SJSA1 (cell line): ENCODE results near the gene MSH4. TPM values are rescaled to one million over a fixed set of nuclear protein-coding genes. Genes with fewer than 3 reads are reported as not detected.
"Not testable (repeated sequence)": the region's sequence is repeated elsewhere in the genome, so short reads cannot be mapped to it uniquely, and the experiment has no call there.

Experiments used
- DNase-seq, 2 experiments: peaks; one replicate each; pipeline ENCODE4 v3.0.0-alpha.2; 2015 to 2020; ENCODE audit warnings: low spot score in 2 of 2, low read depth in 1 of 2
- H3K27ac ChIP-seq: fragments of 250-450 bp; sonication (Bioruptor Pico); 2 replicates; pipeline ENCODE4 v1.5.1; 2020; ENCODE audit warnings: mild to moderate bottlenecking, moderate library complexity
- H3K27me3 ChIP-seq: fragments of 250-450 bp; sonication (Bioruptor Pico); replicated peaks from 2 replicates; pipeline ENCODE4 v1.5.1; 2020; ENCODE audit warnings: mild to moderate bottlenecking, moderate library complexity
- H3K36me3 ChIP-seq: fragments of 250-450 bp; sonication (Bioruptor Pico); 2 replicates; pipeline ENCODE4 v1.5.1; 2020; ENCODE audit warnings: mild to moderate bottlenecking
- H3K4me1 ChIP-seq: fragments of 250-450 bp; sonication (Bioruptor Pico); replicated peaks from 2 replicates; pipeline ENCODE4 v1.6.1; 2021; ENCODE audit warnings: mild to moderate bottlenecking
- H3K4me3 ChIP-seq: fragments of 250-450 bp; sonication (Bioruptor Pico); 2 replicates; pipeline ENCODE4 v1.5.1; 2020; ENCODE audit warnings: mild to moderate bottlenecking
- H3K9me3 ChIP-seq: fragments of 250-450 bp; sonication (Bioruptor Pico); replicated peaks from 2 replicates; pipeline ENCODE4 v1.5.1; 2020; ENCODE audit warnings: mild to moderate bottlenecking
- total RNA-seq: library from RNA; depleted of rRNA; stranded (reverse); fragments of >200 nt; shearing (Covaris generic); gene quantifications from 2 replicates; pipeline ENCODE4 v1.2.3, GENCODE V29; 2014

Gene MSH4
- total RNA-seq, 1 experiment from 2014 or later, result 0.13 TPM

GRCh38 chr1:75811211-75811981 is 14.7 kb downstream of the MSH4 start:
- H3K9me3 ChIP-seq, result no peaks in the 10 kb centered on the region
- DNase-seq, result no peak
- H3K4me3 ChIP-seq, result no peak overlapping the region
- H3K36me3 ChIP-seq, result no peaks in the 10 kb centered on the region
- no peak overlapping the region for H3K27ac ChIP-seq
- no peaks in the 10 kb centered on the region for H3K27me3 ChIP-seq
- no peaks in the 10 kb centered on the region for H3K4me1 ChIP-seq

DNA sequence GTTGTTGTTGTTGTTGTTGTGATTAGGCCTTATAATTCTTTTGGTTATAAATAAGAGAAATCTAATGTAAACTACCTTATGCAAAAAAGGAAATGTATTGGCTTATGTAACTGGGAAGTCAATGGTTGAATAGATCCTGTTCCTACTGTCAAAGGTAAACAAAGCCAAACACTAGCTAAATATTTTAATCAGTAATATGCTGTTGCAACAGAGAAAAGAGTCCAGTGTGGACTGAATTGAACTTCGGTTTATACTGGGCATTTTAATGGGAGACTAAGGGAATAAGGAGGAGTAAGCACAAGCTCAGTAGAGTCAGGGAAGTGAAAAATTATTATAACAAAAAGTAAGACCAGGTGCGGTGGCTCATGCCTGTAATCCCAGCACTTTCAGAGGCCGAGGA is 15.4 kb downstream of the MSH4 start:
- no peaks in the 10 kb centered on the region for H3K9me3 ChIP-seq
- H3K36me3 ChIP-seq, result no peaks in the 10 kb centered on the region
- no peaks in the 10 kb centered on the region for H3K27me3 ChIP-seq
- no peak overlapping the region for H3K4me3 ChIP-seq
- H3K4me1 ChIP-seq, result no peaks in the 10 kb centered on the region
- H3K27ac ChIP-seq, result no peak overlapping the region
- DNase-seq, result no peak

DNA sequence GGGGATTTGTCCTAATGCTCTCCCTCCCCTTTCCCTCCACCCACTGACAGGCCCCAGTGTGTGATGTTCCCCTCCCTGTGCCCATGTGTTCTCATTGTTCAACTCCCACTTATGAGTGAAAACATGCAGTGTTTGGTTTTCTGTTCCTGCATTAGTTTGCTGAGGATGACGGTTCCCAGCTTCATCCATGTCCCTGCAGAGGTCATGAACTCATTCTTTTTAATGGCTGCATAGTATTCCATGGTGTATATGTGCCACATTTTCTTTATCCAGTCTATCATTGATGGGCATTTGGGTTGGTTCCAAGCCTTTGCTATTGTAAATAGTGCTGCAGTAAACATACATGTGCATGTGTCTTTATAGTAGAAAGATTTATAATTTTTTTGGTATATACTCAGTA is 26.9 kb downstream of the MSH4 start:
- not testable (repeated sequence) for H3K36me3 ChIP-seq, H3K4me1 ChIP-seq, DNase-seq, H3K4me3 ChIP-seq, H3K9me3 ChIP-seq, H3K27me3 ChIP-seq, H3K27ac ChIP-seq

DNA sequence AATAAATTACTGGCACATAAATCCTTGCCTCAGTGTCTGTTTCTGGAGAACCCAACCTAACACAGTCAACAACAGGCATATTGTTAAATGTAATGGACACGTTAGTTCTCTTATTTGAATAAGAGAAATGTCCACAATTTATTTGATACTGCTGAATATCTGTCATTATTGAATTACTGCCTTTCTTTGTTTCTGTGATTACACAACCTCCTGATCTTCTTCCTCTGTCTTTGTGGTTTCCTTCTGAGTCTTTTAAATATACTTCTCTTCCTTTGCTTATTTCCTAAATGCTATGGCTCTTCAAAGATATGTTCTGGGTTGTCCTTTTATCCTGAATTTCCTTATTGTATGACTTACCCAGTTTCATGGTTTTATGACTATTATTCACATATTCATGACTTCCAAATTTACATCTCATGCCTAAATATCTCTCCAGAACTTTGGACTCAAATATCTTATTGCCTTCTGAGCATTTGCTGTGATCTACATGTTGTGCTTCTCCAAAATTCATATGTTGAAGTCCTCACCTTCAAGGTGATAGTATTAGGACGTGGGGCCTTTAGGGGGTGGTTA is 39.9 kb downstream of the MSH4 start:
- Histone ChIP-seq H3K4me3 (no peak overlapping the region), H3K4me1 (no peaks in the 10 kb centered on the region), H3K27me3 (no peaks in the 10 kb centered on the region), H3K27ac (no peak overlapping the region), H3K36me3 (no peaks in the 10 kb centered on the region), H3K9me3 (no peaks in the 10 kb centered on the region)
- no peak for DNase-seq

GRCh38 chr1:75838079-75838478 is 41.4 kb downstream of the MSH4 start:
- H3K4me3 ChIP-seq, result no peak overlapping the region
- DNase-seq, result no peak
- H3K27ac ChIP-seq, result no peak overlapping the region
- H3K4me1 ChIP-seq, result no peaks in the 10 kb centered on the region
- H3K36me3 ChIP-seq, result no peaks in the 10 kb centered on the region
- H3K27me3 ChIP-seq, result no peaks in the 10 kb centered on the region
- no peaks in the 10 kb centered on the region for H3K9me3 ChIP-seq

DNA sequence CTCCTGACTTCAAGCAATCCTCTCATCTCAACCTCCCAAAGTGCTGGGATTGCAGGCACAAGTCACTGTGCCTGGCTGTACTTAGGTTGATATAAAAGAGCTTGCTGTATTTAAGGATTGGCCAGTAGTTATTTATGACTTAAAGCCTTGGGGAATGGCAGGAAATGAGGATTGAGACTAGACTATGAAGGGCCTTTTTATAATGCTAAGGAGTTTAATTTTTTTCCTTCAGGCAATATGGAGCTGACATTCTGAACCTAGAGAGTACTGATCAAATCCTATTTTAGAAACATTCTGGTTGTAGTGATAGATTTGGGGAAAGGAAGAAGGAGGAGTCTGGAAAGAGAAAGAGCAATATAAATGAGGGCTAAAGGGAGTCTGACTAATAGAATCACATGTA is 44.7 kb downstream of the MSH4 start:
- Histone ChIP-seq H3K27ac (no peak overlapping the region), H3K4me3 (no peak overlapping the region), H3K27me3 (no peaks in the 10 kb centered on the region), H3K36me3 (no peaks in the 10 kb centered on the region), H3K4me1 (no peaks in the 10 kb centered on the region), H3K9me3 (no peaks in the 10 kb centered on the region)
- DNase-seq, result no peak

GRCh38 chr1:75845576-75845975 is 48.9 kb downstream of the MSH4 start:
- Histone ChIP-seq H3K4me1 (no peaks in the 10 kb centered on the region), H3K4me3 (no peak overlapping the region), H3K27me3 (no peaks in the 10 kb centered on the region), H3K27ac (no peak overlapping the region), H3K36me3 (no peaks in the 10 kb centered on the region), H3K9me3 (no peaks in the 10 kb centered on the region)
- no peak for DNase-seq

- peak in 1 of 2 experiments; percentile 13 for DNase-seq
- Histone ChIP-seq H3K4me1 (no peaks in the 10 kb centered on the region), H3K27me3 (no peaks in the 10 kb centered on the region), H3K36me3 (no peaks in the 10 kb centered on the region), H3K4me3 (no peak overlapping the region), H3K9me3 (no peaks in the 10 kb centered on the region), H3K27ac (no peak overlapping the region)
Measured at GRCh38 chr1:75855010-75855409, 58.3 kb downstream of the MSH4 start.

DNA sequence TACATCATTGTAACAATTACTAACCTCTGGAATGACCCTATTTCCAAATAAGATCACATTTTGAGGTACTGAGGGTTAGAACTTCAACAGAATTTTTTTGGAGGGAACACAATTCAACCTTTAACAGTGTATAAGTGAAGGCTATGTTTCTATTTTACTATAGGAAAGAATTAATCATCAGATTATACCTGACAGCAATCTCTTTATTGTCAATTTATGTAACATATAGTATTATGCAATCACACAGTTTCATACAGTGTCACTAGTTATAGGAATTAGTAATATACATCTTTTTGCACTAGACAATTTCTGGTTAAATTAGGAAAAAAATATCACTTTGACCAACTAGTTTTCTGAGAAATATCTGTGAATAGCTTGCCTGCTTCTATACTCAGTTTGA is 59.1 kb downstream of the MSH4 start:
- DNase-seq, result no peak
- Histone ChIP-seq H3K27me3 (no peaks in the 10 kb centered on the region), H3K27ac (no peak overlapping the region), H3K9me3 (no peaks in the 10 kb centered on the region), H3K4me1 (no peaks in the 10 kb centered on the region), H3K4me3 (no peak overlapping the region), H3K36me3 (no peaks in the 10 kb centered on the region)

DNA sequence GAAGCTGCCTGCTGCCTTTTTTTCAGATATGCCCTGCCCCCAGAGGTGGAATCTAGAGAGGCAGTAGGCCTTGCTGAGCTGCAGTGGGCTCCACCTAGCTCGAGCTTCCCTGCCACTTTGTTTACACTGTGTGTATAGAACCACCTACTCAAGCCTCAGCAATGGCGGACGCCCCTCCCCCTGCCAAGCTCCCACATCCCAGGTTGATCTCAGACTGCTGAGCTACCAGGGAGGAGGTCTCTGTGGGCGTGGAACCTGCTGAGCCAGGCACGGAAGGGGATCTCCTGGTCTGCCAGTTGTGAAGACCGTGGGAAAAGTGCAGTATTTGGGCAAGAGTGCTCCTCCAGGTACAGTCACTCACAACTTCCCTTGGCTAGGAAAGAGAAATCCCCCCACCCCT is 65.1 kb downstream of the MSH4 start:
- Histone ChIP-seq H3K4me3 (no peak overlapping the region), H3K36me3 (no peaks in the 10 kb centered on the region), H3K4me1 (no peaks in the 10 kb centered on the region), H3K27ac (no peak overlapping the region), H3K9me3 (no peaks in the 10 kb centered on the region), H3K27me3 (no peaks in the 10 kb centered on the region)
- no peak for DNase-seq

DNA sequence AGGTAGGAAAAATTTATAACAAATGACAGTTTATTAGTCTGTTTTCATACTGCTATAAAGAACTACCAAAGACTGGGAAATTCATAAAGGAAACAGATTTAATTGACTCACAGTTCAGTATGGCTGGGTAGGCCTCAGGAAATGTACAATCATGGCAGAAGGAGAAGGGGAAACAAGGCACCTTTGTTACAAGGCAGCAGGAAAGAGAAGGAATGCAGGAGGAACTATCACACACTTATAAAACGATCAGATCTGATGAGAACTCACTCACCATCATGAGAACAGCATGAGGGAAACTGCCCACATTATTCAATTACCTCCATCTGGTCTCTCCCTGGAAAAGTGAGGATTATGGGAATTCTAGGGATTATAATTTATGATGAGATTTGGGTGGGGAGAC is 74.3 kb downstream of the MSH4 start:
- H3K36me3 ChIP-seq, result no peaks in the 10 kb centered on the region
- no peaks in the 10 kb centered on the region for H3K27me3 ChIP-seq
- no peak for DNase-seq
- H3K27ac ChIP-seq, result no peak overlapping the region
- H3K4me1 ChIP-seq, result no peaks in the 10 kb centered on the region
- no peak overlapping the region for H3K4me3 ChIP-seq
- H3K9me3 ChIP-seq, result no peaks in the 10 kb centered on the region

DNA sequence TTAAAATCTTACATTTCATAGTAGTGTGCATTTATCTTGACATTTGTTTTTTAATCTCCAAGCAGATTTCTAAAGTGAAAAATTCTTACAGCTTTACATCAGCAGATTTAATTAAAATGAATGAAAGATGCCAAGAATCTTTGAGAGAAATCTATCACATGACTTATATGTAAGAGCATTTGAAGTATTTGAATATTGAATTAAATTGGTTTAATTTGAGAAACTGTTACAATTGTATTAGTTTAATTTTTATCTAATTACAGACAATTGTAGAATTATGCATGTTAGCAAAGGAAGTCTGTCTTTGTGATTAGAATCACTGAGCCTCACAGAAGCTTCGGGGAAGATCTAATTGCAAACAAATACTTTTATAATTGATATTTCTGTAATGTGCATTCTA is 83.3 kb downstream of the MSH4 start:
- Histone ChIP-seq H3K36me3 (no peaks in the 10 kb centered on the region), H3K9me3 (no peaks in the 10 kb centered on the region), H3K4me1 (no peaks in the 10 kb centered on the region), H3K4me3 (no peak overlapping the region), H3K27me3 (peaks cover 5% of the 10 kb centered on the region; the same call in 1 of the 2 replicates), H3K27ac (no peak overlapping the region)
- DNase-seq, result no peak

DNA sequence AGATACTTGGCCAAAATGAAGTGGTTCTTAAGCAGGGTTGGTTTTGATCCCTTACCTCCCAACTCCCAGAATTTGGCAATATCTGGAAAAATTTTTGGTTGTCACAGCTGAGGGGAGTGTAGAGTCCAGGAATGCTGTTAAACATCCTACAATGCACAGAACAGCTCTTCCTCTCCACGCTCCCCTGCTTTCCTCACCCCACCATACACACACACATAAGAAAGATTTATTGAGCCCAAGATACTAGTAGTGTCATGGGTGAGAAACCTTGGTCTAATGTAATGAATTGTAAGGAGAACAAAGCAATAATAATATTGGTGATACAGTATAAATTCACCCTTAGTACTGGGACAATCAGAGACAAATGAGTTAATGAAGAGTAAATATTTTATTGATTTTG is 87.8 kb downstream of the MSH4 start:
- Histone ChIP-seq H3K4me3 (no peak overlapping the region), H3K4me1 (no peaks in the 10 kb centered on the region), H3K27ac (no peak overlapping the region), H3K27me3 (no peaks in the 10 kb centered on the region), H3K36me3 (no peaks in the 10 kb centered on the region), H3K9me3 (no peaks in the 10 kb centered on the region)
- no peak for DNase-seq

- Histone ChIP-seq H3K4me1 (no peaks in the 10 kb centered on the region), H3K4me3 (no peak overlapping the region), H3K9me3 (no peaks in the 10 kb centered on the region), H3K27me3 (no peaks in the 10 kb centered on the region), H3K27ac (no peak overlapping the region), H3K36me3 (no peaks in the 10 kb centered on the region)
- no peak for DNase-seq
Measured at GRCh38 chr1:75901371-75901770, 104.7 kb downstream of the MSH4 start.

DNA sequence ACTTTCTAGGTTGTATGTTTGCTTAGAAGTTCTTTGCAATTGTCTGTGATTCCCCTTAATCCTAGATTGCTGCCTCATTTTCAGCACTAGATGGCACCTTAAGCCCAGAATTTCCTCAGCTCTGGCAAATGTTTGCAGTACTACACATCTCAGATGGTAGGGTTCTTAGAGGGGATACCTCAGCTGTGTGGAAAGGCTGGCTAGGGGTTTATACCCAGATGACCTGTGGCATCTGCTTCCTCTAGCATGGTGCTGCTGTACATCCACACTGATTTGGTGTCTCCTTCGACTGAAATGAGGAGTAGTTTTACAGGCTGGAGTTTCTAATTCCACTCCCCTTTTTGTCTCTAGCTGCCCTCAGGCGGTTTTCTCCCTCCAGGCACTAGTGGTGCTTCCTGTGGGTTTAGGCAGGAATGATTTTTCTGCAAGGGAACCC is 112.1 kb downstream of the MSH4 start:
- H3K4me3 ChIP-seq, result no peak overlapping the region
- H3K4me1 ChIP-seq, result no peaks in the 10 kb centered on the region
- H3K27ac ChIP-seq, result no peak overlapping the region
- peak in 1 of 2 experiments; percentile 18 for DNase-seq
- H3K27me3 ChIP-seq, result peaks cover 7% of the 10 kb centered on the region; the same call in 1 of the 2 replicates
- H3K36me3 ChIP-seq, result no peaks in the 10 kb centered on the region
- H3K9me3 ChIP-seq, result no peaks in the 10 kb centered on the region
